ENCODE data around the gene FCRL4. TPM values are rescaled to one million over a fixed set of nuclear protein-coding genes. Genes with fewer than 3 reads are reported as not detected.

The FCRL4 gene
- total and polyA plus RNA-seq, 2 donors (not counting 3 experiments of a cell fraction or from before 2014, with no cell fraction given): not detected

DNA sequence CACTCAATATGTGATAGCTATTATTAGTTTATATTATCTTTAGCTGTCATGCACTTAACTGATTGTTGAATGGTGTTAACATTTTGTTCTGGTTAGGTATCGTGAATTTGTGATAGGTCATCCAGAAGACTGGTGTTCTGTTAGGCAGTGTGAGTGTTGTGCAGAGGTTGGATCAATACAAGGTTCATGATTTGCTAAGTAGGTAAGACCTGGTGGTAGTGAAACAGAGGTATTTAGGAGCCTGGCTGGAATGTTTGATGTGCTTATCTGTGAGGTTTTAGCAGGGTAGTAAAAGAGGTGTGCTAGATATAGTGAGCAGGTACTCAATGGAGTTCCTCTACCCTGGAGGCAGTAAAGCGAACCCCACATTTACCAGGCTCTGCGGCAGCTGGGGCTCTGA lies 20.3 kb upstream of the FCRL4 start:
- intact Hi-C loops (cut with micrococcal nuclease): no loop called here
- H3K4me3 ChIP-seq (replicated peaks in 1 of 3; ENCODE audit: insufficient read depth in 1 of 3, low read depth in 1 of 3, low read length in 3 of 3): no peak overlapping the region

More for the DNA sequence above, 20.3 kb upstream of the FCRL4 start:
- no peak overlapping the region for H3K4me2 ChIP-seq (ENCODE audit: insufficient read depth, low read length)
- H3K9me3 ChIP-seq (replicated peaks; ENCODE audit: control insufficient read depth, insufficient read depth, low read length): no peaks in the 10 kb centered on the region
- POLR2A ChIA-PET: no interaction called here
- H3K4me1 ChIP-seq (ENCODE audit: control insufficient read depth, extremely low read depth, insufficient read depth, low read length): no peaks in the 10 kb centered on the region
- H3K27me3 ChIP-seq (ENCODE audit: control insufficient read depth in 2 of 2, insufficient read depth in 2 of 2, low read length in 2 of 2): no peaks in the 10 kb centered on the region
- dilution Hi-C loops (cut with MboI; ENCODE audit: extremely low pct_ligation_motif_present, low sequenced_read_pairs): no loop called here
- DNase-seq (ENCODE audit: low read depth, low spot score) (no peak), FAIRE-seq (no peak)
- CTCF ChIA-PET: no interaction called here
- no peaks in the 10 kb centered on the region for H4K20me1 ChIP-seq (replicated peaks; ENCODE audit: control insufficient read depth, extremely low read depth, insufficient read depth, low read length)
- TF ChIP-seq POLR2AphosphoS5 (IDR thresholded peaks at IDR 0.05; ENCODE audit: insufficient read depth, low read depth, low read length) (no peak), EZH2 (IDR thresholded peaks at IDR 0.05; ENCODE audit: borderline replicate concordance, low read depth, low read length, severe bottlenecking) (no peak), POLR2A (IDR thresholded peaks at IDR 0.05; ENCODE audit: low read depth, low read length) (no peak), GATA2 (IDR thresholded peaks at IDR 0.05; ENCODE audit: insufficient read depth, insufficient read length, low read depth, low read length) (no peak), MYC (IDR thresholded peaks at IDR 0.05; ENCODE audit: low read depth, low read length) (no peak), JUN (IDR thresholded peaks at IDR 0.05; ENCODE audit: borderline replicate concordance, insufficient read depth, insufficient read length, low read depth) (no peak), FOS (IDR thresholded peaks at IDR 0.05; ENCODE audit: borderline replicate concordance, insufficient read depth, low read length) (no peak)
- TF ChIP-seq, protein P1, sequence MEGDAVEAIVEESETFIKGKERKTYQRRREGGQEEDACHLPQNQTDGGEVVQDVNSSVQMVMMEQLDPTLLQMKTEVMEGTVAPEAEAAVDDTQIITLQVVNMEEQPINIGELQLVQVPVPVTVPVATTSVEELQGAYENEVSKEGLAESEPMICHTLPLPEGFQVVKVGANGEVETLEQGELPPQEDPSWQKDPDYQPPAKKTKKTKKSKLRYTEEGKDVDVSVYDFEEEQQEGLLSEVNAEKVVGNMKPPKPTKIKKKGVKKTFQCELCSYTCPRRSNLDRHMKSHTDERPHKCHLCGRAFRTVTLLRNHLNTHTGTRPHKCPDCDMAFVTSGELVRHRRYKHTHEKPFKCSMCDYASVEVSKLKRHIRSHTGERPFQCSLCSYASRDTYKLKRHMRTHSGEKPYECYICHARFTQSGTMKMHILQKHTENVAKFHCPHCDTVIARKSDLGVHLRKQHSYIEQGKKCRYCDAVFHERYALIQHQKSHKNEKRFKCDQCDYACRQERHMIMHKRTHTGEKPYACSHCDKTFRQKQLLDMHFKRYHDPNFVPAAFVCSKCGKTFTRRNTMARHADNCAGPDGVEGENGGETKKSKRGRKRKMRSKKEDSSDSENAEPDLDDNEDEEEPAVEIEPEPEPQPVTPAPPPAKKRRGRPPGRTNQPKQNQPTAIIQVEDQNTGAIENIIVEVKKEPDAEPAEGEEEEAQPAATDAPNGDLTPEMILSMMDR (IDR thresholded peaks at IDR 0.05; ENCODE audit: extremely low read depth in 1 of 2, insufficient read depth in 1 of 2, low read depth in 1 of 2, low read length in 2 of 2): no peak
- TF ChIP-seq, protein P2, sequence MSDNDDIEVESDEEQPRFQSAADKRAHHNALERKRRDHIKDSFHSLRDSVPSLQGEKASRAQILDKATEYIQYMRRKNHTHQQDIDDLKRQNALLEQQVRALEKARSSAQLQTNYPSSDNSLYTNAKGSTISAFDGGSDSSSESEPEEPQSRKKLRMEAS (IDR thresholded peaks at IDR 0.05; ENCODE audit: insufficient read depth, insufficient read length): no peak
- no peaks in the 10 kb centered on the region for H3K79me2 ChIP-seq (ENCODE audit: control insufficient read depth, insufficient read depth, low read length)
- no peak overlapping the region for H3K27ac ChIP-seq (ENCODE audit: insufficient read depth, low read depth, low read length)
- no TSS peak for BruUV-seq (replicated peaks)
- H2AFZ ChIP-seq (ENCODE audit: low read depth, low read length): no peak overlapping the region
- no peak overlapping the region for H3K9ac ChIP-seq (replicated peaks; ENCODE audit: extremely low read depth, insufficient read depth, low read length)
- H3K36me3 ChIP-seq (ENCODE audit: control insufficient read depth in 2 of 2, extremely low read depth in 1 of 2, insufficient read depth in 2 of 2, low read length in 2 of 2): no peaks in the 10 kb centered on the region
- no peaks in the 10 kb centered on the region for H3K9me1 ChIP-seq (replicated peaks; ENCODE audit: control insufficient read depth, extremely low read depth, insufficient read depth, low read length)
